ENCODE measurements around the gene COL7A1.

COL7A1 gene

GRCh38 chr3:48636149-48636655, 41.1 kb upstream of the COL7A1 start:
- ChIA-PET POLR2A (interaction anchor here (1.0 to 3.2 kb wide), 8 partner anchors 10 to 187 kb away, joined by 3 to 21 read pairs (median 7); partner anchors contain the start of genes CELSR3, PFKFB4 and UQCRC1), CTCF (interaction anchor here (0.5 to 1.5 kb wide), 11 partner anchors 12 to 352 kb away, joined by 3 to 8 read pairs (median 3); partner anchors contain the start of genes PFKFB4 and UQCRC1)
- TF ChIP-seq FOXK2 (IDR thresholded peaks at IDR 0.05): no peak
- no peak for TF ChIP-seq FOXA1 (IDR thresholded peaks at IDR 0.05)
- no peak for TF ChIP-seq BHLHE40 (IDR thresholded peaks at IDR 0.05; ENCODE audit: borderline replicate concordance)
- no peak for TF ChIP-seq LEF1 (IDR thresholded peaks at IDR 0.05; ENCODE audit: borderline replicate concordance)
- no peak for TF ChIP-seq L3MBTL2 (conservative IDR thresholded peaks at IDR 0.05)
- no peak for TF ChIP-seq FOXM1 (IDR thresholded peaks at IDR 0.05; ENCODE audit: borderline replicate concordance)
- TF ChIP-seq SP1 (IDR thresholded peaks at IDR 0.05): no peak
- no peak for TF ChIP-seq ZNF384 (IDR thresholded peaks at IDR 0.05)
- no peak for TF ChIP-seq HDGF (IDR thresholded peaks at IDR 0.05; ENCODE audit: borderline replicate concordance)
- no peak for TF ChIP-seq ARNT (IDR thresholded peaks at IDR 0.05)
- TF ChIP-seq ELF4 (IDR thresholded peaks at IDR 0.05): no peak
- no peak for TF ChIP-seq SUZ12 (IDR thresholded peaks at IDR 0.05)
- TF ChIP-seq CTBP1 (IDR thresholded peaks at IDR 0.05; ENCODE audit: borderline replicate concordance): no peak
- no peak for TF ChIP-seq TARDBP (IDR thresholded peaks at IDR 0.05)
- no peak for TF ChIP-seq PKNOX1 (IDR thresholded peaks at IDR 0.05)
- no peak for TF ChIP-seq NFRKB (IDR thresholded peaks at IDR 0.05)
- no peak for DNase-seq (ENCODE audit: extremely low spot score)

GRCh38 chr3:48635222-48636021, 40.3 kb upstream of the COL7A1 start, which contains the start of gene SLC26A6:
Gene SLC26A6 (minus strand): TSS chr3:48635461. CDS start chr3:48635393, 68 bp downstream.
- peak; percentile 99 for DNase-seq (ENCODE audit: extremely low spot score)
- ChIA-PET POLR2A (interaction anchor here (0.6 to 3.2 kb wide), 13 partner anchors 10 to 372 kb away, joined by 3 to 21 read pairs (median 5); partner anchors contain the start of genes CELSR3, NCKIPSD, PFKFB4 and UQCRC1), CTCF (interaction anchor here (0.5 to 1.6 kb wide), 16 partner anchors 13 to 397 kb away, joined by 3 to 8 read pairs (median 4); partner anchors contain the start of genes CELSR3, PFKFB4 and UQCRC1)
- 0 out of 2 replicates have a peak, but pooled peaks have one; percentile 45 for TF ChIP-seq HDGF (IDR thresholded peaks at IDR 0.05; ENCODE audit: borderline replicate concordance)
- TF ChIP-seq ZNF384 (IDR thresholded peaks at IDR 0.05): no peak
- TF ChIP-seq L3MBTL2 (conservative IDR thresholded peaks at IDR 0.05): peak; percentile 53
- TF ChIP-seq FOXM1 (IDR thresholded peaks at IDR 0.05; ENCODE audit: borderline replicate concordance): no peak

- peak; percentile 64 for DNase-seq (ENCODE audit: extremely low spot score)
- TF ChIP-seq L3MBTL2 (conservative IDR thresholded peaks at IDR 0.05): no peak
- TF ChIP-seq SP1 (IDR thresholded peaks at IDR 0.05): no peak
- TF ChIP-seq PKNOX1 (IDR thresholded peaks at IDR 0.05): no peak
- TF ChIP-seq BHLHE40 (IDR thresholded peaks at IDR 0.05; ENCODE audit: borderline replicate concordance): no peak
- TF ChIP-seq SUZ12 (IDR thresholded peaks at IDR 0.05): no peak
- no peak for TF ChIP-seq ARNT (IDR thresholded peaks at IDR 0.05)
- no peak for TF ChIP-seq TARDBP (IDR thresholded peaks at IDR 0.05)
- TF ChIP-seq NFRKB (IDR thresholded peaks at IDR 0.05): no peak
- TF ChIP-seq FOXA1 (IDR thresholded peaks at IDR 0.05): no peak
- no peak for TF ChIP-seq CTBP1 (IDR thresholded peaks at IDR 0.05; ENCODE audit: borderline replicate concordance)
- TF ChIP-seq ZNF384 (IDR thresholded peaks at IDR 0.05): no peak
- TF ChIP-seq FOXM1 (IDR thresholded peaks at IDR 0.05; ENCODE audit: borderline replicate concordance): no peak
- TF ChIP-seq FOXK2 (IDR thresholded peaks at IDR 0.05): no peak
- no peak for TF ChIP-seq HDGF (IDR thresholded peaks at IDR 0.05; ENCODE audit: borderline replicate concordance)
- TF ChIP-seq LEF1 (IDR thresholded peaks at IDR 0.05; ENCODE audit: borderline replicate concordance): no peak
- TF ChIP-seq ELF4 (IDR thresholded peaks at IDR 0.05): no peak
- POLR2A ChIA-PET: interaction anchor here (1.1 to 3.2 kb wide), 9 partner anchors 9 to 373 kb away, joined by 3 to 21 read pairs (median 6); partner anchors contain the start of genes CCDC51, CELSR3, NCKIPSD and UQCRC1
- CTCF ChIA-PET: interaction anchor here (0.6 to 1.6 kb wide), 10 partner anchors 14 to 396 kb away, joined by 3 to 8 read pairs (median 4); partner anchors contain the start of genes CELSR3 and UQCRC1
These were observed 39.6 kb upstream of the COL7A1 start for GRCh38 chr3:48634661-48635221.

GRCh38 chr3:48633743-48634142, 38.6 kb upstream of the COL7A1 start:
- TF ChIP-seq PKNOX1 (IDR thresholded peaks at IDR 0.05) (no peak), ZNF384 (IDR thresholded peaks at IDR 0.05) (no peak), SUZ12 (IDR thresholded peaks at IDR 0.05) (no peak), HDGF (IDR thresholded peaks at IDR 0.05; ENCODE audit: borderline replicate concordance) (no peak)
- POLR2A ChIA-PET: interaction anchor here (1.1 to 3.2 kb wide), 9 partner anchors 8 to 374 kb away, joined by 3 to 21 read pairs (median 6); partner anchors contain the start of genes ATRIP, CCDC51, CELSR3 and NCKIPSD
- CTCF ChIA-PET: interaction anchor here (1.5 kb wide), 2 partner anchors 161 to 198 kb away, joined by 4 to 5 read pairs; no protein-coding TSS in a partner anchor
- DNase-seq (ENCODE audit: extremely low spot score): no peak

GRCh38 chr3:48633256-48633655, 38.1 kb upstream of the COL7A1 start:
- DNase-seq (ENCODE audit: extremely low spot score): no peak
- ChIA-PET CTCF (interaction anchor here (1.5 kb wide), 1 partner anchor 160 kb away, joined by 5 read pairs; no protein-coding TSS in a partner anchor), POLR2A (interaction anchor here (1.2 to 1.9 kb wide), 3 partner anchors 10 to 187 kb away, joined by 3 to 6 read pairs (median 4); partner anchors contain the start of genes ATRIP and NCKIPSD)
- no peak for TF ChIP-seq FOXA1 (IDR thresholded peaks at IDR 0.05)
- no peak for TF ChIP-seq ARNT (IDR thresholded peaks at IDR 0.05)
- TF ChIP-seq ELF4 (IDR thresholded peaks at IDR 0.05): no peak
- TF ChIP-seq HDGF (IDR thresholded peaks at IDR 0.05; ENCODE audit: borderline replicate concordance): no peak
- no peak for TF ChIP-seq PKNOX1 (IDR thresholded peaks at IDR 0.05)
- no peak for TF ChIP-seq SP1 (IDR thresholded peaks at IDR 0.05)
